IMR-90 (cell line): ENCODE data around the gene GPBAR1. TPM values are rescaled to one million over a fixed set of nuclear protein-coding genes. Genes with fewer than 3 reads are reported as not detected.

Source experiments
- ATAC-seq: fragments of 200-7000 bp; cut with Tn5 transposase; 2 replicates; pipeline ENCODE4 v1.9.1; 2020; ENCODE audit warnings: low read depth, mild to moderate bottlenecking, moderate library complexity
- BruUV-seq: library from RNA; stranded (reverse); fragments of 400-500 nt; replicated peaks from 2 replicates; lab custom pipeline; 2021; lab: Mats Ljungman, UMichigan
- CTCF ChIA-PET: fragments of 300-600 bp; formaldehyde crosslinking; extraction: SDS; loops from one replicate; lab custom pipeline; 2021; ENCODE audit warnings: antibody characterized with exemption; lab: Yijun Ruan, JAX
- POLR2A ChIA-PET: fragments of 300-600 bp; sonication (Branson Sonifier 250); formaldehyde crosslinking; loops from one replicate; lab custom pipeline; 2022; ENCODE audit warnings: antibody characterized with exemption; ENCODE audit not compliant: unreplicated experiment; lab: Charles Lee
- DNase-seq: peaks from one replicate; pipeline ENCODE4 v3.0.0; 2013
- H2AFZ ChIP-seq: replicated peaks from 2 replicates; pipeline ENCODE3; 2013; ENCODE audit warnings: low read length, mild to moderate bottlenecking; ENCODE audit not compliant: poor library complexity
- H2AK5ac ChIP-seq: 2 replicates; pipeline ENCODE4 v1.6.1; 2013; ENCODE audit warnings: low read depth, low read length, inconsistent platforms
- H2AK9ac ChIP-seq: replicated peaks from 2 replicates; pipeline ENCODE3; 2013; ENCODE audit warnings: mild to moderate bottlenecking, low read depth, low read length, moderate library complexity; ENCODE audit not compliant: poor library complexity
- H2BK120ac ChIP-seq: 2 replicates; pipeline ENCODE4 v1.6.1; 2013; ENCODE audit warnings: low read depth, low read length, inconsistent platforms
- H2BK15ac ChIP-seq: 3 replicates; pipeline ENCODE4 v1.6.1; 2013; ENCODE audit warnings: low read depth, low read length, inconsistent platforms
- H2BK20ac ChIP-seq: 2 replicates; pipeline ENCODE4 v1.6.1; 2013; ENCODE audit warnings: low read depth, mild to moderate bottlenecking, inconsistent platforms, low read length, moderate library complexity
- H2BK5ac ChIP-seq: 2 replicates; pipeline ENCODE4 v1.6.1; 2013; ENCODE audit warnings: mild to moderate bottlenecking, low read depth, low read length, inconsistent platforms; ENCODE audit not compliant: poor library complexity, severe bottlenecking
- H3K14ac ChIP-seq: replicated peaks from 2 replicates; pipeline ENCODE4 v1.6.1; 2013; ENCODE audit warnings: low read depth, low read length, inconsistent platforms
- H3K18ac ChIP-seq: 2 replicates; pipeline ENCODE4 v1.6.1; 2013; ENCODE audit warnings: low read depth, low read length, control low read depth
- H3K23ac ChIP-seq: 2 replicates; pipeline ENCODE4 v1.6.1; 2013; ENCODE audit warnings: low read depth, low read length, inconsistent platforms
- H3K27ac ChIP-seq: 2 replicates; pipeline ENCODE4 v1.5.1; 2013; ENCODE audit warnings: mild to moderate bottlenecking, control low read depth, low read length; ENCODE audit not compliant: insufficient read depth
- H3K27me3 ChIP-seq: 2 replicates; pipeline ENCODE4 v1.6.1; 2013; ENCODE audit warnings: low read length; ENCODE audit not compliant: control insufficient read depth, insufficient read depth
- H3K36me3 ChIP-seq: 2 replicates; pipeline ENCODE4 v1.6.1; 2013; ENCODE audit warnings: low read length, mixed read lengths; ENCODE audit not compliant: control insufficient read depth, insufficient read depth
- H3K4ac ChIP-seq: 2 replicates; pipeline ENCODE4 v1.6.1; 2013; ENCODE audit warnings: low read depth, low read length, inconsistent platforms
- H3K4me1 ChIP-seq: 2 replicates; pipeline ENCODE4 v1.6.1; 2013; ENCODE audit warnings: low read length, mixed read lengths; ENCODE audit not compliant: control insufficient read depth, insufficient read depth
- H3K4me2 ChIP-seq: 2 replicates; pipeline ENCODE4 v1.6.1; 2013; ENCODE audit warnings: low read depth, mild to moderate bottlenecking, control low read depth, low read length, moderate library complexity
- H3K4me3 ChIP-seq: 2 replicates; pipeline ENCODE4 v1.5.1; 2013; ENCODE audit warnings: low read depth, mild to moderate bottlenecking, control low read depth, low read length, moderate library complexity; ENCODE audit not compliant: insufficient read depth
- H3K56ac ChIP-seq: 2 replicates; pipeline ENCODE4 v1.6.1; 2013; ENCODE audit warnings: low read length, inconsistent platforms; ENCODE audit not compliant: insufficient read depth; ENCODE audit errors: extremely low read depth
- H3K79me1 ChIP-seq, 2 experiments: 2 replicates each; pipeline ENCODE4 v1.6.1; 2013; ENCODE audit warnings: low read length in 2 of 2, inconsistent platforms in 1 of 2, low read depth in 1 of 2
- H3K9ac ChIP-seq: 2 replicates; pipeline ENCODE4 v1.6.1; 2013; ENCODE audit warnings: low read depth, low read length, control low read depth
- H3K9me1 ChIP-seq: 2 replicates; pipeline ENCODE4 v1.6.1; 2013; ENCODE audit warnings: low read length, inconsistent platforms; ENCODE audit not compliant: insufficient read depth
- H3K9me3 ChIP-seq: 2 replicates; pipeline ENCODE4 v1.6.1; 2013; ENCODE audit warnings: low read length; ENCODE audit not compliant: control insufficient read depth, insufficient read depth
- H4K20me1 ChIP-seq: 2 replicates; pipeline ENCODE4 v1.6.1; 2013; ENCODE audit warnings: low read length, inconsistent platforms; ENCODE audit not compliant: insufficient read depth
- H4K5ac ChIP-seq: 2 replicates; pipeline ENCODE4 v1.6.1; 2013; ENCODE audit warnings: mild to moderate bottlenecking, low read depth, low read length, control low read depth
- H4K8ac ChIP-seq, 2 experiments: 2 replicates each; pipeline ENCODE4 v1.6.1; 2013; ENCODE audit warnings: low read depth in 2 of 2, low read length in 2 of 2, control low read depth in 1 of 2, inconsistent platforms in 1 of 2
- H4K91ac ChIP-seq: 2 replicates; pipeline ENCODE4 v1.6.1; 2013; ENCODE audit warnings: low read depth, low read length, inconsistent platforms; ENCODE audit not compliant: insufficient read depth
- CEBPB ChIP-seq: IDR thresholded peaks from 2 replicates; pipeline ENCODE4 v1.6.1; 2012; ENCODE audit warnings: low read depth, low read length, improper control_type of control experiment
- FOS ChIP-seq: fragments of 150-350 bp; IDR thresholded peaks from 2 replicates; pipeline ENCODE4 v1.6.1; 2016; ENCODE audit warnings: low read depth, low read length
- MAFK ChIP-seq: IDR thresholded peaks from 2 replicates; pipeline ENCODE4 v1.6.1; 2012; ENCODE audit warnings: low read depth, low read length, improper control_type of control experiment
- WGBS, 2 experiments: methylation state at CpG; one replicate each; pipeline versions ENCODE4 v1.1.5 to v1.1.7; 2013; ENCODE audit warnings: missing lambda C conversion rate in 2 of 2; ENCODE audit not compliant: insufficient read length in 1 of 2; ENCODE audit errors: extremely low coverage in 2 of 2; 5-methylcytosine and 5-hydroxymethylcytosine counted together
- dilution Hi-C: fragments of 300-500 bp; cut with HindIII; formaldehyde crosslinking; loops from one replicate; pipeline ENCODE4 v1.14.3; 2018; ENCODE audit warnings: low sequenced_read_pairs; ENCODE audit not compliant: unreplicated experiment
- in situ Hi-C: fragments of 300-500 bp; cut with MboI; formaldehyde crosslinking; loops from 3 replicates; pipeline ENCODE4 v1.14.3; 2019; ENCODE audit warnings: low sequenced_read_pairs, inconsistent platforms, mixed read lengths
- intact Hi-C: fragments of 100-400 bp; cut with micrococcal nuclease; formaldehyde crosslinking; loops from 2 replicates; pipeline ENCODE4 v1.10.0; 2022
- polyA plus RNA-seq, 3 experiments: library from polyadenylated mRNA; depleted of rRNA; stranded (reverse); fragments of >200 nt; gene quantifications; 2 replicates each; pipeline ENCODE4 v1.2.3, GENCODE V29; 2012; ENCODE audit warnings: low replicate concordance in 1 of 3
- total RNA-seq: library from RNA; depleted of rRNA; stranded (reverse); fragments of >200 nt; gene quantifications from 2 replicates; pipeline ENCODE4 v1.2.3, GENCODE V29; 2012

The GPBAR1 gene
- total and polyA plus RNA-seq, 2 of the 4 experiments (the other 2 are of a cell fraction): under 0.01 to 0.21 TPM

DNA sequence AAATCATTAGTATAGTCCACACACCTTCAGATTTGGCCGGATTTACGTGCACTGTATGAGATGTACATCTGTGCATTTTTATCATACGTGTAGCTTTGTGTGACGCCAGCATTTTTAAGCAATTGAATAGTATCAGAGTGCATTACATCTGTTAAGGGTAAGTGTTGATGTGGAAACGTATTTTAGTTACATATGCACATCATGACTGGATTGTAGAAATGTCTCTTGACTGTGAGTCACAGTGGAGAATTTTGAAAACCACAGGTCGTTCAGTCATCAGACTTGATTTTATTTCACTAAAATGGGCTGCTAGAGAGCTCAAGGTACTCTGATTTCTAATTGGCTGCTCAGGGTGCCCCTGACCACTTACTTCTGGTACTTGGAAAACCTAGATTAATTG, 5.4 kb upstream of the GPBAR1 start:
- BruUV-seq: no TSS peak
- H3K4me3 ChIP-seq: no peak overlapping the region
- peak; percentile 78 for DNase-seq

More for the DNA sequence above, 5.4 kb upstream of the GPBAR1 start:
- no peak overlapping the region for H3K4me2 ChIP-seq
- no peak overlapping the region for H3K27ac ChIP-seq
- no peak overlapping the region for H3K14ac ChIP-seq
- no peaks in the 10 kb centered on the region for H3K27me3 ChIP-seq
- peaks cover 48% of the 10 kb centered on the region for H3K36me3 ChIP-seq
- H2BK5ac ChIP-seq: no peak overlapping the region
- peaks cover 23 to 31% of the 10 kb centered on the region in 2 experiments for H3K79me1 ChIP-seq
- in situ Hi-C loops (no loop called here), intact Hi-C loops (loop anchor here (5.0 kb wide), 1 partner anchor 68 kb away; no protein-coding TSS in a partner anchor), dilution Hi-C loops (no loop called here)
- H4K8ac ChIP-seq: no peak overlapping the region
- H4K5ac ChIP-seq: no peak overlapping the region
- no peak for ATAC-seq
- H2BK20ac ChIP-seq: no peak overlapping the region
- H2BK15ac ChIP-seq: no peak overlapping the region
- 0 out of 2 replicates have a peak, but pooled peaks have one; percentile 39 for TF ChIP-seq FOS
- TF ChIP-seq CEBPB: peak; percentile 44; the same call in 1 of the 2 replicates
- no peak for TF ChIP-seq MAFK
- no peak overlapping the region for H4K91ac ChIP-seq
- H3K9ac ChIP-seq: no peak overlapping the region
- H3K56ac ChIP-seq: no peak overlapping the region
- WGBS, 2 experiments: 92% methylated on average over 2 of the region's 6 CpGs; no CpG with 5 or more reads in 1 of the 2 experiments
- no peaks in the 10 kb centered on the region for H3K9me3 ChIP-seq
- no peak overlapping the region for H2BK120ac ChIP-seq
- peaks cover 17% of the 10 kb centered on the region for H3K4me1 ChIP-seq
- ChIA-PET CTCF (no interaction called here), POLR2A (no interaction called here)
- no peak overlapping the region for H3K18ac ChIP-seq
- H2AFZ ChIP-seq: no peak overlapping the region
- no peak overlapping the region for H3K4ac ChIP-seq
- H4K20me1 ChIP-seq: peaks cover 26% of the 10 kb centered on the region
- H2AK5ac ChIP-seq: no peak overlapping the region
- no peaks in the 10 kb centered on the region; the same call in 1 of the 2 replicates for H3K9me1 ChIP-seq
- no peak overlapping the region for H2AK9ac ChIP-seq
- H3K23ac ChIP-seq: no peak overlapping the region
